ENCODE data around the gene EIF3L.

GRCh38 chr22:37832022-37832857 lies 17.0 kb upstream of the EIF3L start:
- TF ChIP-seq CTCF (IDR thresholded peaks at IDR 0.05) = no peak
- TF ChIP-seq POLR2AphosphoS5 (IDR thresholded peaks at IDR 0.05) = no peak
- no peak for TF ChIP-seq POLR2A (IDR thresholded peaks at IDR 0.05)

Measured in transverse colon (tissue), 4 donors.